HepG2 (cell line): Measurements from ENCODE around the gene ENAH. TPM values are rescaled to one million over a fixed set of nuclear protein-coding genes. Genes with fewer than 3 reads are reported as not detected.

ENCODE experiments used
- CCAR2 ChIP-seq: fragments of 200-400 bp; formaldehyde crosslinking; optimal IDR thresholded peaks from 2 replicates; pipeline ENCODE3; 2018; ENCODE audit warnings: low read depth, mild to moderate bottlenecking, low read length, moderate library complexity
- HMG20B ChIP-seq: conservative IDR thresholded peaks from 2 replicates; pipeline ENCODE4 v1.6.1; 2016; ENCODE audit warnings: missing genetic modification reagents, missing compliant biosample characterization
- IKZF1 ChIP-seq: fragments of 450-650 bp; IDR thresholded peaks from 2 replicates; pipeline ENCODE4 v1.7.1; 2016
- IRX3 ChIP-seq: sonication (generic); formaldehyde crosslinking; IDR thresholded peaks from 2 replicates; pipeline ENCODE4 v1.8.1; 2023; ENCODE audit warnings: mild to moderate bottlenecking, low read depth, missing genetic modification reagents, borderline replicate concordance
- JUN ChIP-seq: sonication (generic); formaldehyde crosslinking; IDR thresholded peaks from 2 replicates; pipeline ENCODE4 v1.4.0; 2020; ENCODE audit warnings: mild to moderate bottlenecking, missing genetic modification reagents
- KDM6A ChIP-seq: IDR thresholded peaks from 2 replicates; pipeline ENCODE4 v1.6.1; 2016; ENCODE audit warnings: low read depth
- MBD4 ChIP-seq: IDR thresholded peaks from 2 replicates; pipeline ENCODE4 v1.6.1; 2012; ENCODE audit warnings: low read length, inconsistent platforms, borderline replicate concordance
- NFE2 ChIP-seq: sonication (generic); formaldehyde crosslinking; IDR thresholded peaks from 2 replicates; pipeline ENCODE4 v1.4.0; 2020; ENCODE audit warnings: missing genetic modification reagents
- SMYD3 ChIP-seq: sonication (generic); formaldehyde crosslinking; IDR thresholded peaks from 2 replicates; pipeline ENCODE4 v1.8.1; 2023; ENCODE audit warnings: mild to moderate bottlenecking, missing genetic modification reagents
- SP1 ChIP-seq, 2 experiments: fragments of 450-650 bp in 1 of 2; sonication (generic) in 1 of 2; formaldehyde crosslinking in 1 of 2; IDR thresholded peaks; 2 replicates each; pipeline versions ENCODE4 v1.4.0 to v1.6.1; 2016 to 2020; ENCODE audit warnings: missing genetic modification reagents in 1 of 2
- STAT6 ChIP-seq: sonication (generic); formaldehyde crosslinking; IDR thresholded peaks from 2 replicates; pipeline ENCODE4 v1.4.0; 2020; ENCODE audit warnings: missing genetic modification reagents, mild to moderate bottlenecking, borderline replicate concordance
- TBL1XR1 ChIP-seq: fragments of 150-350 bp; IDR thresholded peaks from 2 replicates; pipeline ENCODE4 v1.6.1; 2014; ENCODE audit warnings: borderline replicate concordance, low read length; ENCODE audit not compliant: partially characterized antibody
- ZC3H13 ChIP-seq: sonication (generic); formaldehyde crosslinking; IDR thresholded peaks from 2 replicates; pipeline ENCODE4 v1.8.1; 2023; ENCODE audit warnings: mild to moderate bottlenecking, missing genetic modification reagents, moderate library complexity
- ZHX1 ChIP-seq: sonication (generic); formaldehyde crosslinking; IDR thresholded peaks from 2 replicates; pipeline ENCODE4 v1.8.1; 2022; ENCODE audit warnings: low read depth, mild to moderate bottlenecking, missing genetic modification reagents
- ZMAT3 ChIP-seq: sonication (generic); formaldehyde crosslinking; conservative IDR thresholded peaks from 2 replicates; pipeline ENCODE4 v1.7.0; 2021; ENCODE audit warnings: missing genetic modification reagents
- ZNF207 ChIP-seq: fragments of 450-650 bp; IDR thresholded peaks from 2 replicates; pipeline ENCODE4 v1.6.1; 2016; ENCODE audit warnings: antibody characterized with exemption, borderline replicate concordance
- ZNF30 ChIP-seq: sonication (generic); formaldehyde crosslinking; IDR thresholded peaks from 2 replicates; pipeline ENCODE4 v1.5.0; 2020; ENCODE audit warnings: mild to moderate bottlenecking, missing genetic modification reagents
- ZNF326 ChIP-seq: sonication (generic); formaldehyde crosslinking; IDR thresholded peaks from 2 replicates; pipeline ENCODE4 v1.4.0; 2020; ENCODE audit warnings: missing genetic modification reagents, borderline replicate concordance
- ZNF33A ChIP-seq: sonication (generic); formaldehyde crosslinking; IDR thresholded peaks from 2 replicates; pipeline ENCODE4 v1.5.1; 2020; ENCODE audit warnings: missing genetic modification reagents, mild to moderate bottlenecking, moderate library complexity, borderline replicate concordance
- ZNF432 ChIP-seq: sonication (generic); formaldehyde crosslinking; IDR thresholded peaks from 2 replicates; pipeline ENCODE4 v1.5.0; 2020; ENCODE audit warnings: missing genetic modification reagents, mild to moderate bottlenecking, borderline replicate concordance
- ZNF720 ChIP-seq: sonication (generic); formaldehyde crosslinking; IDR thresholded peaks from 2 replicates; pipeline ENCODE4 v1.4.0; 2020; ENCODE audit warnings: missing genetic modification reagents
- ZNF772 ChIP-seq: sonication (generic); formaldehyde crosslinking; IDR thresholded peaks from 2 replicates; pipeline ENCODE4 v1.5.0; 2020; ENCODE audit warnings: mild to moderate bottlenecking, missing genetic modification reagents
- ZNF83 ChIP-seq: sonication (generic); formaldehyde crosslinking; IDR thresholded peaks from 2 replicates; pipeline ENCODE4 v1.4.0; 2020; ENCODE audit warnings: missing genetic modification reagents, mild to moderate bottlenecking, borderline replicate concordance
- polyA plus RNA-seq, 8 experiments: library from polyadenylated mRNA; depleted of rRNA in 3 of 8; stranded (reverse) in 7 of 8; unstranded in 1 of 8; fragments of >200 nt; fragmentation: Illumina TruSeq in 4 of 8; extraction: Trizol in 4 of 8; gene quantifications; 2 replicates each; pipeline versions ENCODE4 v1.2.1 to v1.2.3, GENCODE V29; 2011 to 2016; ENCODE audit warnings: low read depth in 4 of 8, missing spikeins in 1 of 8, mixed read lengths in 1 of 8; ENCODE audit not compliant: insufficient read depth in 1 of 8
- total RNA-seq, 5 experiments: library from RNA; depleted of rRNA; stranded (reverse); fragments of >200 nt; fragmentation: Illumina TruSeq; extraction: Trizol; gene quantifications; 2 replicates each; pipeline ENCODE4 v1.2.3, GENCODE V29; 2016; ENCODE audit warnings: low read depth in 1 of 5

ENAH gene
- total and polyA plus RNA-seq, 2 of the 13 experiments (the other 11 are each of a cell fraction or from before 2014, with no cell fraction given) = 22.1 to 58.3 TPM

GRCh38 chr1:225474986-225475820 lies 177.7 kb downstream of the ENAH start (continued):
- TF ChIP-seq IRX3 (0 out of 2 replicates have a peak, but pooled peaks have one; percentile 36), SP1 (IDR thresholded peaks at IDR 0.05) (no peak), SP1 (CRISPR knock-in tag; IDR thresholded peaks at IDR 0.05) (peak; percentile 13; the same call in 1 of the 2 replicates), KDM6A (CRISPR knock-in tag) (no peak), ZNF207 (no peak), STAT6 (CRISPR knock-in tag) (0 out of 2 replicates have a peak, but pooled peaks have one; percentile 20), ZMAT3 (CRISPR knock-in tag) (no peak), ZNF772 (CRISPR knock-in tag) (peak; percentile 47; the same call in 1 of the 2 replicates), JUN (CRISPR knock-in tag) (0 out of 2 replicates have a peak, but pooled peaks have one; percentile 38), ZNF33A (CRISPR knock-in tag) (no peak), ZNF83 (CRISPR knock-in tag) (no peak), ZHX1 (CRISPR knock-in tag) (peak; percentile 23; the same call in 1 of the 2 replicates), HMG20B (no peak), SMYD3 (no peak), ZNF720 (CRISPR knock-in tag) (no peak), ZNF30 (CRISPR knock-in tag) (no peak), NFE2 (CRISPR knock-in tag) (no peak), ZNF432 (CRISPR knock-in tag) (no peak), CCAR2 (no peak), ZNF326 (no peak), ZC3H13 (CRISPR knock-in tag) (no peak), IKZF1 (no peak), TBL1XR1 (peak; percentile 49), MBD4 (no peak)
